Stomach smooth muscle (tissue), 2 donors: ENCODE data around the gene NCDN.

Source experiments
- H3K27ac ChIP-seq: one replicate; pipeline ENCODE4 v1.7.0; 2013; ENCODE audit warnings: mild to moderate bottlenecking, low read length, inconsistent platforms
- H3K27me3 ChIP-seq, 2 donors: one replicate each; pipeline ENCODE4 v1.7.0; 2013; ENCODE audit warnings: low read length in 2 of 2; ENCODE audit not compliant: insufficient read depth in 2 of 2, control insufficient read depth in 1 of 2
- H3K36me3 ChIP-seq, 2 donors: one replicate each; pipeline ENCODE4 v1.7.0; 2013; ENCODE audit warnings: low read length in 2 of 2; ENCODE audit not compliant: control insufficient read depth in 2 of 2, insufficient read depth in 2 of 2
- H3K4me1 ChIP-seq: one replicate; pipeline ENCODE4 v1.7.0; 2013; ENCODE audit warnings: low read length; ENCODE audit not compliant: control insufficient read depth, insufficient read depth
- H3K4me3 ChIP-seq, 2 donors: one replicate each; pipeline ENCODE4 v1.7.0; 2013; ENCODE audit warnings: low read length in 2 of 2
- H3K9ac ChIP-seq, 2 donors: one replicate each; pipeline ENCODE4 v1.7.0; 2013; ENCODE audit warnings: low read length in 2 of 2, mild to moderate bottlenecking in 1 of 2
- H3K9me3 ChIP-seq, 2 donors: one replicate each; pipeline ENCODE4 v1.7.0; 2013; ENCODE audit warnings: low read length in 2 of 2; ENCODE audit not compliant: control insufficient read depth in 2 of 2
- donor health status: healthy.
- donor health status: Pancreatic carcinoma.

Gene NCDN

GRCh38 chr1:35561972-35562680 lies 4.5 kb downstream of the NCDN start:
- no peak overlapping the region for H3K4me3 ChIP-seq
- H3K27me3 ChIP-seq = no peaks in the 10 kb centered on the region
- H3K4me1 ChIP-seq = peaks cover 41% of the 10 kb centered on the region
- peaks cover 3 to 20% of the 10 kb centered on the region in 2 donors for H3K36me3 ChIP-seq
- peak overlapping the region in 1 of 2 donors; percentile 21 for H3K9ac ChIP-seq
- no peaks in the 10 kb centered on the region for H3K9me3 ChIP-seq
- no peak overlapping the region for H3K27ac ChIP-seq

DNA sequence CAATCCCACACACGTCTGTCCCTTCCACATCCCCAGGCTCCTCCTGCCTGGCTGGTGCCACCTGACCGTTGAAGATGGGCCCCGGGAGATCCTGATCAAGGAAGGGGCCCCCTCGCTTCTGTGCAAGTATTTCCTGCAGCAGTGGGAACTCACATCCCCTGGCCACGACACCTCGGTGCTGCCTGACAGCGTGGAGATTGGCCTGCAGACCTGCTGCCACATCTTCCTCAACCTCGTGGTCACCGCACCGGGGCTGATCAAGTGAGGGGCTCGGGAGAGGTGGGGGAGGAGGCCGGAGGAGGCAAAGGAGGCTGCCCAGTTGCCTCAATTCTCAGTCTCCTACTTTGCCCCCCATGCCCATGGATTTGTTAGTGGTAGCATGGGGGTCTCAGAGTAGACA lies 5.6 kb downstream of the NCDN start:
- H3K4me1 ChIP-seq = peaks cover 36% of the 10 kb centered on the region
- H3K36me3 ChIP-seq = peaks cover 3 to 20% of the 10 kb centered on the region in 2 donors
- no peak overlapping the region for H3K9ac ChIP-seq
- no peak overlapping the region for H3K4me3 ChIP-seq
- H3K9me3 ChIP-seq = no peaks in the 10 kb centered on the region
- no peaks in the 10 kb centered on the region for H3K27me3 ChIP-seq
- no peak overlapping the region for H3K27ac ChIP-seq

DNA sequence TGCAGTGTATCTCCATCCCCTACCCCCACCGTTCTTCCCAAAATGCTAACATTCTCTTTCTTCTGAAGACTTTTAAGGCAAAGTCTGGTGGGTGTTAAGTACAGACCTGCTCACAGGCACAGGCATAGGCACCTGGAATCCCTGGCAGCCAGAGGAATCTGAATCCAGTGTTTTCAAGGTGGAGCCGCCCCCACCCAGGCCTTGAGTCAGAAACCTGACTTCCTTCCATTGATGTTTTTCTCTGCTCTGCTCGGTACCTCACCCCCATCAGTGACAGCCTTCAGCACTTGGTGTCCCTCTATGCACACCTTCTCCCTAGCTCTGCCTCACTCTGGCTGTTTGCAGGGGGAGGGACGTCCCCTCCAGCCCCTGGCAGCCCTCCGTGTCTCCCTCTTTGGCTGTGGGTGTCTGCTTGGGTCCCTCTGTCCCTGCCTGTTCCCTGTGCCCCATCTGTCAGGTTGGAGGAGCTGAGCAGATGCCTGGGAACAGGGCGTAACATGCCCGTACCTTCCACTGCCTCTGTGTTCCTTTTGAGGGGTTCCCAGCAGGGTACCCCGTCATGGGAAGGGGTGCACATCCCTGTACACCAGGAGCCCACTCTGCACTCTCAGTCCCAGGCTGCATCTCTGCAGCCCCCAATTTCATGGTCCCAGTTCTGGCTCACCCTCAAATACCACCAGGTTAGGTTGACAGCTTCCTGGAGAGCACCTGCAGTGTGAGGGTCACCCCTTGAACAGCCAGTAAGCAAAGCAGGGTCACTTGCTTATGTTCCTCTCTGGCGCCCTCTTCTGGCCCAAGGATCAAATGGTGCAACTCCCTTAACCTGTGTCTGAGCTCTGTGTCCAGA lies 6.7 kb downstream of the NCDN start:
- Histone ChIP-seq H3K9ac (no peak overlapping the region), H3K27ac (no peak overlapping the region), H3K4me3 (no peak overlapping the region), H3K36me3 (peaks cover 3 to 20% of the 10 kb centered on the region in 2 donors), H3K4me1 (peaks cover 26% of the 10 kb centered on the region), H3K27me3 (no peaks in the 10 kb centered on the region), H3K9me3 (no peaks in the 10 kb centered on the region)

DNA sequence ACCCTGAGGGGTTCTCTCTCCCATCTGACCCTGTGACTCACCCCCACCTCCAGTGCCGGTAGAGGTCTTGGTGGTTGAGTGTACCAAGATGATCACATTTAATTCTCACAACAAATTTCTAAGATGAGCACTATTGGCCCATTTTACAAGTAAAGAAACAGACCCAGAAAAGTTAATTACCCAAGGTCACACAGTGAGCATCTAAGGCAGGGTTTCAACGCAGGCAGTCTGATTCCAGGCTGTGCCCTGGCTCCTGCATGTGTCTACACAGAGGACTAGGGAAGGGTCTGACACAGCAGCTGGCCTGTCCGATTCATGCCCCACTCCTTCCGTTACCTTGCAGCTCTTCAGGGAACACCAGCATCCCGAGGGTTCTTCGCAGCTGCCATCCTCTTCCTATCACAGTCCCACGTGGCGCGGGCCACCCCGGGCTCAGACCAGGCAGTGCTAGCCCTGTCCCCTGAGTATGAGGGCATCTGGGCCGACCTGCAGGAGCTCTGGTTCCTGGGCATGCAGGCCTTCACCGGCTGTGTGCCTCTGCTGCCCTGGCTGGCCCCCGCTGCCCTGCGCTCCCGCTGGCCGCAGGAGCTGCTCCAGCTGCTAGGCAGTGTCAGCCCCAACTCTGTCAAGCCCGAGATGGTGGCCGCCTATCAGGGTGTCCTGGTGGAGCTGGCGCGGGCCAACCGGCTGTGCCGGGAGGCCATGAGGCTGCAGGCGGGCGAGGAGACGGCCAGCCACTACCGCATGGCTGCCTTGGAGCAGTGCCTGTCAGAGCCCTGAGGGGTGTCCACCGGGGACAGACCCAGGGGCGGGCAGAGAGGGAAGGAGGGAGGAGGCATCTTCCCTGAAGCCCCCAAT lies 7.5 kb downstream of the NCDN start:
- H3K9ac ChIP-seq = no peak overlapping the region
- H3K4me1 ChIP-seq = peaks cover 22% of the 10 kb centered on the region
- peaks cover 0 to 2% of the 10 kb centered on the region in 2 donors for H3K27me3 ChIP-seq
- peaks cover 3 to 20% of the 10 kb centered on the region in 2 donors for H3K36me3 ChIP-seq
- H3K9me3 ChIP-seq = no peaks in the 10 kb centered on the region
- H3K4me3 ChIP-seq = no peak overlapping the region
- no peak overlapping the region for H3K27ac ChIP-seq

GRCh38 chr1:35565742-35566133 lies 8.1 kb downstream of the NCDN start:
- H3K4me3 ChIP-seq = no peak overlapping the region
- H3K36me3 ChIP-seq = peaks cover 3 to 20% of the 10 kb centered on the region in 2 donors
- H3K9me3 ChIP-seq = no peaks in the 10 kb centered on the region
- peaks cover 5% of the 10 kb centered on the region in 2 donors for H3K27me3 ChIP-seq
- H3K4me1 ChIP-seq = peaks cover 16% of the 10 kb centered on the region
- H3K27ac ChIP-seq = no peak overlapping the region
- no peak overlapping the region for H3K9ac ChIP-seq

DNA sequence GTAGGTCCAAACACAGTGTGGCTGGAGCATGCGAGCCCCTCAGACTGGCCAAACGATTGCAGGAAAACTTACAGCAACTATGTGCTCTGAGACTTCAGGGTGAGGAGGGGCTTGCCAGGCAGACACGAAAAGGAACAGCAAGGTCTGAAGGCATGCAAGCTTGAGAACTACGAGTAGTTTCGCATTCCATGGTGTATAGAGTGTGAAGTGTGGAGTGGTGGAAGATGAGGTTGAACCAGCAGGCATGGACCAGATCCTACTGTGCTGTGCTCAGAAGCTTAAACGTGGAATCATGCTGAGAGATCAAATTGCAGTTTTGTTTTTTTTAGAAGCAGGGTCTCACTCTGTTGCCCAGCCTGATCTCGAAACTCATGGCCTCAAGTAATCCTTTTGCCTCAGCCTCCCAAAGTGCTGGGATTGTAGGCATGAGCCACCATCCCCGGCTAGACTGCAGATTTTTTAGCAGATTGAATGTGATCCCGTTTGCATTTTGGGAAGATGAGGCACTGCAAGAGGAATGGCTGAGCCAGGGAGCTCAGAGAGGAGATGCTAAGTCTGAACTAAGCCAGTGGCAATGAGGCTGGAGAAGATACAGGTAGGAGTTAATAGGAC lies 10.5 kb downstream of the NCDN start:
- H3K4me1 ChIP-seq = peaks cover 8% of the 10 kb centered on the region

DNA sequence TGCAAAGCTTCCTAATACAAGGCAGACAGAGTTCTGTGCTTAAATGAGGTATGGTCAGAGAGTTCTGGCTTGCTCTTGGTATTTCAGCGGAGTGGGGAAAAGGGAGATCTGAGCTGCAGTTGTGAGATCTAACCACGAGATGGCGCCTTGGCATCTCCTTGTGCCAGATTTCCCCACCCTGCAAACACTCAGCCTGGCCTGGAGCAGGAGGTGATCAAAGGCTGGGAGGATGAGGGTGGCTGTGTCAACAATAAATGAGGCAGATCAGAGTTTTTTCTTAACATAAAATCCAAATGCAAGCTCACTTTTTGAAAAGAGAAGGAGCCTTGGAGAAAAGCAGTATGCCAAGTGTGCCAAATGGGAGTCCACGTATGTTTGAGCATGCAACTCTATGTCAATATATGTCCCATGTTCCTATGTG lies 11.4 kb downstream of the NCDN start:
- peaks cover 16% of the 10 kb centered on the region for H3K4me1 ChIP-seq
- H3K36me3 ChIP-seq = peaks cover 3 to 12% of the 10 kb centered on the region in 2 donors
- peaks cover 28 to 33% of the 10 kb centered on the region in 2 donors for H3K27me3 ChIP-seq
- no peak overlapping the region for H3K9ac ChIP-seq
- no peak overlapping the region for H3K27ac ChIP-seq
- H3K4me3 ChIP-seq = no peak overlapping the region
- H3K9me3 ChIP-seq = no peaks in the 10 kb centered on the region

More for the DNA sequence above, 10.5 kb downstream of the NCDN start:
- Histone ChIP-seq H3K4me3 (no peak overlapping the region), H3K9me3 (no peaks in the 10 kb centered on the region), H3K27ac (no peak overlapping the region), H3K9ac (no peak overlapping the region), H3K36me3 (peaks cover 3 to 15% of the 10 kb centered on the region in 2 donors), H3K27me3 (peaks cover 23 to 24% of the 10 kb centered on the region in 2 donors)

DNA sequence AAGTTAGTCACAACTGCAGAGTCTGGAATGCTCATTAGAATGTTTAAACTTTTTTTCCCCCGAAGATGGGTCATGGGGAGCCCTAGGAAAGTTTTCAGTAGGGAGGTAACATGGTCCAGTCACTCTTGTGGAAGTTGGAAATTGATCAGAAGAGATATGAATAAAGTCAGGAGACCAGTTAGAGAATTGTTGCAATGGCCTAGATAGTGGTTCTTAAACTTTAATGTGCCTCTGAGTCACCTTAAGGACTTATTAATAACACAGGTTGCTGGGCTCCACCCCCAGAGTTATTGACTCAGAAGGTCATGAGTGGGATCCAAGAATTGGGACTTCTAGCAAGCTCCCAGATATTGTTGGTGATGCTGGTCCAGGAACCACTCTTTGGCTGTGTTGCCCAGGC lies 12.3 kb downstream of the NCDN start:
- Histone ChIP-seq H3K36me3 (peaks cover 3 to 9% of the 10 kb centered on the region in 2 donors), H3K4me1 (peaks cover 12% of the 10 kb centered on the region), H3K27ac (no peak overlapping the region), H3K4me3 (no peak overlapping the region), H3K9ac (no peak overlapping the region), H3K27me3 (peaks cover 34 to 42% of the 10 kb centered on the region in 2 donors), H3K9me3 (no peaks in the 10 kb centered on the region)

GRCh38 chr1:35570589-35571137 lies 13.1 kb downstream of the NCDN start:
- H3K4me1 ChIP-seq = peaks cover 12% of the 10 kb centered on the region
- H3K9ac ChIP-seq = no peak overlapping the region
- H3K9me3 ChIP-seq = no peaks in the 10 kb centered on the region
- no peak overlapping the region for H3K4me3 ChIP-seq
- H3K36me3 ChIP-seq = peaks cover 0 to 9% of the 10 kb centered on the region in 2 donors
- peaks cover 41 to 49% of the 10 kb centered on the region in 2 donors for H3K27me3 ChIP-seq
- H3K27ac ChIP-seq = no peak overlapping the region

- Histone ChIP-seq H3K27ac (no peak overlapping the region), H3K9me3 (no peaks in the 10 kb centered on the region), H3K27me3 (peaks cover 47 to 55% of the 10 kb centered on the region in 2 donors), H3K4me3 (no peak overlapping the region), H3K9ac (no peak overlapping the region), H3K36me3 (peaks cover 0 to 6% of the 10 kb centered on the region in 2 donors), H3K4me1 (peaks cover 12% of the 10 kb centered on the region)
Observed at GRCh38 chr1:35571263-35571662, 13.7 kb downstream of the NCDN start.
